SH-SY5Y (cell line): Measurements from ENCODE around the gene FAM111A.

Experiments
- GATA2 ChIP-seq: IDR thresholded peaks from 2 replicates; pipeline ENCODE4 v1.6.1; 2011; ENCODE audit warnings: mild to moderate bottlenecking, low read depth, low read length
- GATA3 ChIP-seq: IDR thresholded peaks from 2 replicates; pipeline ENCODE4 v1.6.1; 2011; ENCODE audit warnings: low read depth, mild to moderate bottlenecking, low read length, moderate library complexity

Gene FAM111A, protein sequence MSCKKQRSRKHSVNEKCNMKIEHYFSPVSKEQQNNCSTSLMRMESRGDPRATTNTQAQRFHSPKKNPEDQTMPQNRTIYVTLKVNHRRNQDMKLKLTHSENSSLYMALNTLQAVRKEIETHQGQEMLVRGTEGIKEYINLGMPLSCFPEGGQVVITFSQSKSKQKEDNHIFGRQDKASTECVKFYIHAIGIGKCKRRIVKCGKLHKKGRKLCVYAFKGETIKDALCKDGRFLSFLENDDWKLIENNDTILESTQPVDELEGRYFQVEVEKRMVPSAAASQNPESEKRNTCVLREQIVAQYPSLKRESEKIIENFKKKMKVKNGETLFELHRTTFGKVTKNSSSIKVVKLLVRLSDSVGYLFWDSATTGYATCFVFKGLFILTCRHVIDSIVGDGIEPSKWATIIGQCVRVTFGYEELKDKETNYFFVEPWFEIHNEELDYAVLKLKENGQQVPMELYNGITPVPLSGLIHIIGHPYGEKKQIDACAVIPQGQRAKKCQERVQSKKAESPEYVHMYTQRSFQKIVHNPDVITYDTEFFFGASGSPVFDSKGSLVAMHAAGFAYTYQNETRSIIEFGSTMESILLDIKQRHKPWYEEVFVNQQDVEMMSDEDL

DNA sequence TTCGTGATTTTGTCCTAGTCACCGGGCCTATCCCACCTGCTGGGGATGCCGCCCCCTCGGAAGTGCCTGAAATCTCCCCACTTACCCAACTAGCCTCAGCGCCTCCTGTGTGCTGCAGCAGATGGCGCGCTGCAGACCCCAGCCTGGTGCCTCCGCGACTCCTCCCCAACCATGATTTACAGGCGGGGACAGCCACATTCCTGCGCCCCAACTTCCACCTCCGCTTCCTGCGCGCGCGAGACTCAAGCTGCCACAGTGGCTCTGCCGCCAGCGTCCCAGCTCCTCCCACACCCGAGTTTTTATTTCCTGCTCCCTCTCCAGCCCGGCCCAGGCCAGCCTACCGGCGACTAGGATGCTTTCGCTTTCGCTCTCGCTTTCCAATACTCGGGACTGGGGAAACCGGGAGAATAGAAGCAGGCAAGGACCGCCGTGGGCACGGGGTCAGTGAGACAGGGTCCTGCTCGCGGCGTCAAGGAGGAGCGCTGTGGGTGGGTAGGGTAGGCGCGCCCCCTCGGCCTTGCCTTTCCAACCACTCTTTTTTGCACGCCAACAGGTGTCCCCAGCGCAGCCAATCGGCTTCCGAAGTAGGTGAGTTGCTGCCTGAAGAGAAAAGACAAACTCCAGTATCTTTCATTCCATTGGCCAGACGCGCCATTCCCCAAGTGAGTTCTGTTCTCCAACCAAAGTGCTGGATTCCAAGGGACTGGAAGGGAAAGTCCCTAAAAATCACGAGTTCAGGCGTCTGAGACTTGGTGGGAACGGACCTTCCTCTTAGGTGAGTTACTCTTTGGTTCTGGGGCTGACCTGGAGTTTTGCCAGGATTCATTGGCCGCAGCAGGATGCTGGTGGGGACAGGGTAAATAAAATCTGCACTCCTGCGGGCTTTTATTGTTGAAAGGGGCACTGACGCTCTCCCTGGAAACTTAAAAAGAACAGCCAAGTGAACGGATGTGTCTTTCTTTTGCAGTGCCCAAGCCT lies at the start of gene FAM111A:
FAM111A (plus strand) TSS at position 327 of the 978 bp plus-strand sequence. CDS start 6,017 bp downstream, outside the sequence.
- TF ChIP-seq GATA3 (no peak), GATA2 (no peak)

- no peak for TF ChIP-seq GATA2
These were observed 45.4 kb upstream of the FAM111A start for GRCh38 chr11:59097113-59097708.

- TF ChIP-seq GATA3 (no peak), GATA2 (no peak)
These were observed 40.3 kb upstream of the FAM111A start for GRCh38 chr11:59102259-59102765.

DNA sequence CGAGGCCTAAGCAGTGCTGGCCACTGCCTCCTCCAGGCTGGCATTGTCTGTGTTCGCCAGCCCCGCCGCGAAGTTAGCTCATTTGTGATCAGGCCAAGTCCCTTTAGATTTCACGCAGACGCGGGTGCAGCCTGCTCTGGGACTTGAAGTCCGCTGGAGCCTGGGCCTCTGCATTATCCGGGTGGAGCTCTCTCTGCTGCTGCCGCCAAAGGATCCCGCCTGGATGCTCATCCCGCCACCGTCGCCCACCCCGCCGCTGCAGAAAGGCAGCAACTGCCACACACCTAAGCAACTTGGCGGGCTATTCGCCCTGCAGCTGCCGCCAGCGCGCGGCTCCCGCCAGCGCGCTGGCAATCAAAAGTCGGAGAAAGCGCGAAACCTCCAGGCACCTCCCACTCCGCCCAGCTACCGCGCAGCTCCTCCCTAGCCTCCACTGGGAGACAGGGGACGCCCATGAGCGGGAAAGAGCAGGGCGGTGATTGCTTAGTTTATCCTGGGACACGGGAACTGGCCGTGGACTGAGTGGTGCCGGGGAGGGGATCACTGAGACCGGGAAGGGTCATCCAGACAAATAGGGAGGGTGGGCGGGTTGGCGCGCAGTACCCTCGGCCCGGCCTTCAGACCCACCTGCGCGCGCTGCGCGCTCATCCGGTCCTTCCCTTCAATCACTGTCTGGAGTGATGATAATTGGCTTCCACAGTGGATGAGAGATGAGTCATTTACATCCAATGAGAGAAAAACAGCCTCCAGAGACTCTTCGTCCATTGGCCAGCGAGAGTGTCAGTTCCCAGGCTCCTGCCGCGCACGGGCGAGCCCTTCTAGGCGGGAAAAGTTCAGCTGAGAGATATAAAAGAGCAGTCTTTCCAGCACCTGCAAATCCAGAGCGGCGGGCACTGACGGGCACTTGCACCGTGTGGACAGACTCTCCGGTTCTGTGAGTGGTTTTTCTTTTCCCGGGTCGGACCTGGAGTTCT lies 36.0 kb upstream of the FAM111A start, which contains the start of gene FAM111B:
FAM111B (plus strand) TSS at position 875 of the 974 bp plus-strand sequence. CDS start 2,389 bp downstream, outside the sequence.
- TF ChIP-seq GATA2, result no peak
- TF ChIP-seq GATA3, result no peak

DNA sequence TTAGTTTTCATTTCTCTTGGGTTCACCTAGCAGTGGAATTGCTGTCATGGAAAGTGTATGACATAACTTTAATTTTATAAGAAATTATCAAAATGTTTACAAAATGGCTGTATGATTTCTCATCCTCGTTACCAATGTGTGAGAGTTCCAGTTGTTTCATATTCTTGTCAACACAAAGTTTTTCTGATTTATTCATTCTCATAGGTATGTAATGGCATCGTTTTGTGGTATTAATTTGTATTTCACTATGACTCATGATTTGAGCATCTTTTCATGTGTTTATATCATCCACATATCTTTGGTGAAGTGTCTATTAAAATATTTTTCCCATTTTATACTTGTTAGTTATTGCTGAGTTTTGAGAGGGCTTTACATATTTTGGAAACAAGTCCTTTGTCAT lies 30.2 kb upstream of the FAM111A start:
- TF ChIP-seq GATA3 (no peak), GATA2 (no peak)

DNA sequence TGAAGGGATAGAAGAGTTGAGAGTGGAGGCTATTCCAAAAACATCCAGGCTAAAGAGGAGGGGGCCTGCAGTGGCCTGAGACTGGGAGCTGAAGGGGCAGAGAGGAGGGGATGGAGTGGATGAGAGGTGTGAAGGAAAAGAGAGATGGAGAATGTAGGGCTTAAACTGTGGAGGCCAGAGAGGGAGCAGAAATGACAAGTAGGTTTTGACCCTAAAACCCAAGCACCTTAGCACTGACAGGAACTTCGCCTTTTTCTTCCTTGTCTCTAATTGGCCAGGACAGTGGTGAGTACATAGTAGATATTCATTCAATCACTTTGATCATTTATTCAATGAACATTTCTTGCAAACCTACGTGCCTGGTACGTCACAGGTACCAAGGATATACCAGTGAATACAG lies 28.3 kb upstream of the FAM111A start:
- no peak for TF ChIP-seq GATA3
- no peak for TF ChIP-seq GATA2

- TF ChIP-seq GATA2, result no peak
- no peak for TF ChIP-seq GATA3
These were observed 27.1 kb upstream of the FAM111A start for GRCh38 chr11:59115553-59115952.

GRCh38 chr11:59117774-59118173 lies 24.9 kb upstream of the FAM111A start:
- TF ChIP-seq GATA3, result no peak
- TF ChIP-seq GATA2, result no peak

GRCh38 chr11:59119826-59120225 lies 22.8 kb upstream of the FAM111A start:
- TF ChIP-seq GATA3, result no peak
- no peak for TF ChIP-seq GATA2

- no peak for TF ChIP-seq GATA2
- TF ChIP-seq GATA3, result no peak
These were observed 6.8 kb upstream of the FAM111A start for GRCh38 chr11:59135648-59136461.

- TF ChIP-seq GATA2 (no peak), GATA3 (no peak)
These were observed 5.5 kb upstream of the FAM111A start for GRCh38 chr11:59137190-59137589.

DNA sequence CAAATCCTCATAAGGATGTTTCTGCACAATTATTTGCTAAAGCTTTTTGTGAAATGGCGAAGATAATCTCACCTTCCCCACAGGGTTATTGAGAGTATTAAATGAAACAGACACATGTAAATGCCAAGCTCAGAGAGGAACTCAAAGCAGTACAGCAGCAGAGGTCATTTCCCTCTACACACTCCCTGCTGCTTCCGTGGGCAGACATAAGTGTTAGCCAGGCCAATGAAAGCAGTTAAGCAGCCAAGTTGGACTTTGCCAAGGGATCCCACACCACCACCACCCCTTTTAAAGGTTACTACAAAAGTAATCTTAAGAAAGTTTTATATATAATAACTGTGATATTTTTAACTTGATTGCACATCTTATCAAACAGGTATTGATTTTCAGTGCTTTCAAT lies 4.0 kb upstream of the FAM111A start:
- TF ChIP-seq GATA2 (no peak), GATA3 (no peak)
